Measurements from ENCODE around the gene GPR55.

The GPR55 gene

DNA sequence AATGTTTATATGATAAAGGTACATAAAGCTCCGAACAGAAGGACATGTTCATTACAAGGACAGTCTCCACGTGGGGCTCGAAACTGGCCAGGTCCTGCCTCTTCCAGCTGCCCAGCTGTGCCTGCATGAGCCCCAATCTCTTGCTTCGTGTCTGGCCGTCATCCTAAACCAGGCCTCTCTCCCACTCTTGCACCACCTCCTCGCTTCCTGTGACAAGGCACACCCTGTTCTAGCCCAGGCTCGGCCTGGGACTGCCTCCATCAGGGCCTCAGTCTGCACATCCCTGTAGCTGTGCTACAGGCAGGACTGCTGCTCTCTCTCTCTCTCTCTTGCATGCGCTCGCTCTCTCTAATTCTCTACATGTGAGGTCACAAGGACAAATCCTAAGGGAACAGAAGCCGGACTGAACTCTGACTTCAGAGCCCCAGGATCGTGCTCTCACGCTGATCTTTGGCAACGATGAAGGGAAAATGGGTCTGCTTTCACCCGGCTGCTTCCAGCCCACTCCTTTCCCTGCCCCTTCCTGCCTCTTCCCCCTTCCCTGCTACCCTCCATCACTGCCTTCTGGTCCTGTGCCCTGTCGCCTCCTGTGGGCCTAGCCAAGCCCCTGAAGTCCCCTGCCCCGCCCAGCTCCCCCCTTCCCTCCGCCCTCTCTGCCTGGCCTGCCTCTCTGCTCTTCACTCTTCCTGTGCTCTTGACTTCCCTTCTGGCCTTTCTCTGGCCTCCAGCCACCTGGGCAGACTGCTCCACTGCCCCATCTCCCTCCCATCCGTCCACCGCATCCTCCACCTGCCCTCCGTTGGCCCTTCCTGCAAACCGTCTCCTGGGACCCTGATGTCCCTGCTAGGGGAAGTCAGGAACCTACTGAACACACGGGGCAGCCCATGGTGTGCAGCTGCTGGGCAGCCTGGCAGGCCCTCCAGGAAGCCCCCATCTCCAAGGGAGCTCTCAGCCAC, 7.8 kb upstream of the GPR55 start:
- Histone ChIP-seq H3K27me3 (ENCODE audit: insufficient read depth, low read length) (peaks cover 34% of the 10 kb centered on the region), H2AFZ (ENCODE audit: low read length, unreplicated experiment) (peak overlapping the region; percentile 70), H3K36me3 (ENCODE audit: insufficient read depth, low read length) (no peaks in the 10 kb centered on the region), H3K4me3 (ENCODE audit: low read depth, low read length) (no peak overlapping the region), H3K79me2 (ENCODE audit: control insufficient read depth, insufficient read depth, low read length, unreplicated experiment) (no peaks in the 10 kb centered on the region), H3K4me1 (ENCODE audit: control insufficient read depth, insufficient read depth, low read length, unreplicated experiment) (peaks cover 10% of the 10 kb centered on the region), H3K27ac (ENCODE audit: low read depth, low read length) (no peak overlapping the region)

DNA sequence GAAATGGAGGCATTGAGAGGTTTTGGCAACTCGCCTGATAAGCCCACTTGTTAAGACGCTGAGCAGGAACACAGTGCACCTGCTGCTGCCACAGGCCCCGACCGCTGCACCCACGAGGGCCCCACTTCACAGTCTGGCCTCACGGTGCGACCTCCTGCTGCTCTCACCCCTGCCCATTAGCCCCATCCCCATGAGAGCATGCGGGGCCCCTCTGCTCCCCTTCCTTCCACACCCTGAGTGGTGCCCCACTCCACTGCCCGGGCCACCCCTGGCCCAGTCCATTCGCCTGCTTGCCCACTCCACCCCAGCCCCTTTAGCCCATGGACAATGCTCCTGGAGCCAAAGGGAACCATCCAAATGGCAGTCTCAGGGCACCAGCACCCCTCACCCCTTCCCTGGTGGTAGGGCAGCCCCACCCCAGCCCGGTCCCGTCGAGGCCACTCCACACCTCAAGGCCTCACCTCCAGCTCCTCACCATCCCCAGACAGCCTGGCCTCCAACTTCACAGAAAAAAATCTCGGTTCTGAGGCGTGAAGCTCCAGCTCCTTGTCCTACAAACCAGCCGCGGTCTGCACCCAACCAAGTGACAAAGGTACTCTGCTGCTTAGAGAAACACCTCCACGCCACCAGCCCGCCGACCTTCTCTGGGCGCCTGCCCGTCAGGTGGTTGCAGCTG, 6.7 kb upstream of the GPR55 start:
- Histone ChIP-seq H2AFZ (ENCODE audit: low read length, unreplicated experiment) (no peak overlapping the region), H3K27me3 (ENCODE audit: insufficient read depth, low read length) (peaks cover 24% of the 10 kb centered on the region), H3K4me1 (ENCODE audit: control insufficient read depth, insufficient read depth, low read length, unreplicated experiment) (peaks cover 10% of the 10 kb centered on the region), H3K36me3 (ENCODE audit: insufficient read depth, low read length) (no peaks in the 10 kb centered on the region), H3K27ac (ENCODE audit: low read depth, low read length) (no peak overlapping the region), H3K79me2 (ENCODE audit: control insufficient read depth, insufficient read depth, low read length, unreplicated experiment) (no peaks in the 10 kb centered on the region), H3K4me3 (ENCODE audit: low read depth, low read length) (no peak overlapping the region)

DNA sequence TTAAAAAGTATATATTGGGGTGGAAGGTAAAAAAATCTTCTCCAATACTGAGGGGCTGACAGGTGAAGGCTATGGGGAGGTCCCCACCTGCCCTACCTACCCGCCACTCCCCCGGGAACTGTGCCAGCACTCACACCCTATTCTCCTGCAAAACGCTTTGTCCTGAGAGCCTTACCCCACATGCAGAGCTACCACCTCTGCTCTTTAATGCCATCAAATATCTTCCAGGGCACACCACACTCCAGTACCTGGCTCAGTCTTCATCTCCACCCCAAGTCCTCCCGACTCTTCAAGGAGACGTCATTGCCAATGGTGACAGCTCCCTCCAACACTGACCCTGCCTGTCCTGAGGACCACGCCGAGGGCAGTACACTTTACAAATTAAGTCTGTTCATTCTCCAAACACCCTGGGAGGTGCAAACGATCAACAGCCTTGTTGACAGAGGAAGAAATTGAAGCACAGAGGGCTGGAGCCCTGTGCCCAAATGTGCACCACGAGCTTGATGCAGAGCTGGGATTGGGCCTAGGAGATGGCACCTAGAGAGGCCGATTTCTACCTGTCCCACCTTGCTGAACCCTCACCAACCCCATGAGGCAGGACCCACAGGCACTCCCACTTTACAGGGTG, 6.0 kb upstream of the GPR55 start:
- Histone ChIP-seq H3K27me3 (ENCODE audit: insufficient read depth, low read length) (peaks cover 19% of the 10 kb centered on the region), H3K27ac (ENCODE audit: low read depth, low read length) (no peak overlapping the region), H3K4me3 (ENCODE audit: low read depth, low read length) (no peak overlapping the region), H3K4me1 (ENCODE audit: control insufficient read depth, insufficient read depth, low read length, unreplicated experiment) (peaks cover 10% of the 10 kb centered on the region), H3K79me2 (ENCODE audit: control insufficient read depth, insufficient read depth, low read length, unreplicated experiment) (no peaks in the 10 kb centered on the region), H3K36me3 (ENCODE audit: insufficient read depth, low read length) (no peaks in the 10 kb centered on the region), H2AFZ (ENCODE audit: low read length, unreplicated experiment) (no peak overlapping the region)

DNA sequence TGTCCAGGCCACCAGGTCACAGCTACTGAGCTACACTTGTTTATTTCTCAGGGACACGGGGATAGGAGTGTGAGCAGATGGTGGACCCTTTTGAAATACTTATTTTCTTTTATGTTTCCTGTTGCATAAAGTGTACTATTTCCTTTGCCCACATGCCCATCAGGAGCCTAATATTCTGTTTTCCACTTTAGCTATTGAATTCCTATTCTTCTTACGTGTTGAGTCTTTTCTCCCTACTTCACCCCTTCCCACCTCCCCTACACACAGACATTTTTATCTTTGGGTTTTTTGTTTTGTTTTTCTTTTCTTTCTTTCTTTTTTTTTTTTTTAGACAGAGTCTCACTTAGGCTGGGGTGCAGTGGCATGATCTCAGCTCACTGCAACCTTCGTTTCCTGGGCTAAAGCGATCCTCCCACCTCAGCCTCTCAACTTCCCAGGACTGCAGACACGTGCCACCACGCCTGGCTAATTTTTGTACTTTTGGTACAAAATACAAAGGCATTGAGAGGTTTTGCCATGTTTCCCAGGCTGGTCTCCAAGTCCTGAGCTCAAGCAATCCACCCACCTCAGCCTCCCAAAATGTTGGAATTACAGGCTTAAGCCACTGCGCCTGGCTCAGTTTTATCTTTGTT, 5.2 kb upstream of the GPR55 start:
- Histone ChIP-seq H2AFZ (ENCODE audit: low read length, unreplicated experiment) (no peak overlapping the region), H3K4me3 (ENCODE audit: low read depth, low read length) (no peak overlapping the region), H3K36me3 (ENCODE audit: insufficient read depth, low read length) (no peaks in the 10 kb centered on the region), H3K79me2 (ENCODE audit: control insufficient read depth, insufficient read depth, low read length, unreplicated experiment) (no peaks in the 10 kb centered on the region), H3K4me1 (ENCODE audit: control insufficient read depth, insufficient read depth, low read length, unreplicated experiment) (peaks cover 10% of the 10 kb centered on the region), H3K27me3 (ENCODE audit: insufficient read depth, low read length) (peaks cover 11% of the 10 kb centered on the region; the same call in 1 of the 2 replicates), H3K27ac (ENCODE audit: low read depth, low read length) (no peak overlapping the region)

DNA sequence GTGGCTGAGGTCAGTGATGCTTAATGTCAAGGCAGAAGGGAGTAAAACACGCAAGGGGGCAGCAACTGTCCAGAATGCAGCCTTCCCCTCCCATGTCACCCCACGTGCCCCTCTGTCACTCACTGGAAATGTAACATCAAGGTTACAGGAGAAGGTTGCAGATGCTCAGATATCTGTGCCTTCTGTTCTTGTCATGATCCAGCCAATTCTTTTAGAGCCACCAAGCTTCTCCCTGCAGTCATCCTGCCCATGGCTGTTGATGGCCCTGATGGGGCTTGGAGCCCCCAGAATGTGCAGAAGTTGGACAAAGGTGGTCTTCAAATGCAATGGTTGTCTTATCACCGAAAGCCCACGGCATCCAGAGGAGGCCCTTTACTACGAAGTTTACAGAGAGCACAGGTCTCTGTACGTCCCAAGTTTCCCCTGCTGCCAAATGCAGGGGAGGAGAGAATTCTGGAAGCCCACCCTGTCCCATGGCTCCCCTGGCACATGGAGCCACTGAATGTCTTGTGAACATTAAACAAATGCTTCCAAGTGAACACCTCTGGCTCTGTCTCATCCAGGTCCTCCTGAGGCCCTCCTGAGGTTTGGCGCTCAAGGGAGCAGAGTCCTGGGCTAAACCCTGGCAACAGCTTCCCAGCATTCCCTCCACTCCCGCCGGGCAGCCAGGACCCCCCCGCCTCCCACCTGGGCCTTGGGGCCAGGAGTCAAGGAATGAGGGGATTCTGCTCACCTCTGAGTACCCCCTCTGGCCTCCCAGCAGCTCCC, 4.5 kb upstream of the GPR55 start:
- H2AFZ ChIP-seq (ENCODE audit: low read length, unreplicated experiment) = no peak overlapping the region
- no peak overlapping the region for H3K27ac ChIP-seq (ENCODE audit: low read depth, low read length)
- H3K4me3 ChIP-seq (ENCODE audit: low read depth, low read length) = no peak overlapping the region
- peaks cover 5% of the 10 kb centered on the region; the same call in 1 of the 2 replicates for H3K27me3 ChIP-seq (ENCODE audit: insufficient read depth, low read length)
- H3K4me1 ChIP-seq (ENCODE audit: control insufficient read depth, insufficient read depth, low read length, unreplicated experiment) = peaks cover 10% of the 10 kb centered on the region
- H3K36me3 ChIP-seq (ENCODE audit: insufficient read depth, low read length) = no peaks in the 10 kb centered on the region
- H3K79me2 ChIP-seq (ENCODE audit: control insufficient read depth, insufficient read depth, low read length, unreplicated experiment) = no peaks in the 10 kb centered on the region

DNA sequence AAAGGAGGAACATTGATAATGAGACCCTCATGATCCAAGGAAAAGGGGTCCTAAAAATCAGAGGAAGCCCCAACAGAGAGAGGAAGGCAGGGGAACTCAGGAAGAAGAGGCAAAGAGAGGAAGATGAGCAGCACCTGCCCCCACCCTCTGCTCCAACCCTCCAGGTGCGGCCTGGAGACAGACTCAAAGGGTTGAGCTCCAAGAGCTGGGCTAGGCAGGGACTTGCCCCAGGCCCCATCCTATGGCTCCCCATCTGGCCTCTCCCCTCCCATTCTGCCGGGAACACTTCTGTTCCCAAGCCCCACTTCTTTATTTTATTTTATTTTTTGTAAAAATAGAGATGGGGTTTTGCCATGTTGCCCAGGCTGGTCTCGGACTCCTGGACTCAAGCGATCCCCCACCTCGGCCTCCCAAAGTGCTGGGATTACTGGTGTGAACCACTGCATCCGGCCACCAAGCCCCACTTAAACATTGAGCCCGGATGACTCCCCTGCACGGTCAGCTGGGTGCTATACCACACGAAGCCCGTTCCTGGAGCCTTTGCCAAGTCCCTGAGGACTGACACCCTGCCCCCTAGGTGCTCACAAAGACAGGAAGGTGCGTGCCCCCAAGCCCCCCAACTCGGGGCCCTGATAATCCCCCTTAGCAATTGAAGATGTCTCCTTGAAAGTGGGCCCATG, 3.8 kb upstream of the GPR55 start:
- peaks cover 10% of the 10 kb centered on the region for H3K4me1 ChIP-seq (ENCODE audit: control insufficient read depth, insufficient read depth, low read length, unreplicated experiment)
- H3K4me3 ChIP-seq (ENCODE audit: low read depth, low read length) = no peak overlapping the region
- H3K79me2 ChIP-seq (ENCODE audit: control insufficient read depth, insufficient read depth, low read length, unreplicated experiment) = no peaks in the 10 kb centered on the region
- no peaks in the 10 kb centered on the region for H3K36me3 ChIP-seq (ENCODE audit: insufficient read depth, low read length)
- H2AFZ ChIP-seq (ENCODE audit: low read length, unreplicated experiment) = no peak overlapping the region
- peaks cover 3% of the 10 kb centered on the region; the same call in 1 of the 2 replicates for H3K27me3 ChIP-seq (ENCODE audit: insufficient read depth, low read length)
- H3K27ac ChIP-seq (ENCODE audit: low read depth, low read length) = no peak overlapping the region

DNA sequence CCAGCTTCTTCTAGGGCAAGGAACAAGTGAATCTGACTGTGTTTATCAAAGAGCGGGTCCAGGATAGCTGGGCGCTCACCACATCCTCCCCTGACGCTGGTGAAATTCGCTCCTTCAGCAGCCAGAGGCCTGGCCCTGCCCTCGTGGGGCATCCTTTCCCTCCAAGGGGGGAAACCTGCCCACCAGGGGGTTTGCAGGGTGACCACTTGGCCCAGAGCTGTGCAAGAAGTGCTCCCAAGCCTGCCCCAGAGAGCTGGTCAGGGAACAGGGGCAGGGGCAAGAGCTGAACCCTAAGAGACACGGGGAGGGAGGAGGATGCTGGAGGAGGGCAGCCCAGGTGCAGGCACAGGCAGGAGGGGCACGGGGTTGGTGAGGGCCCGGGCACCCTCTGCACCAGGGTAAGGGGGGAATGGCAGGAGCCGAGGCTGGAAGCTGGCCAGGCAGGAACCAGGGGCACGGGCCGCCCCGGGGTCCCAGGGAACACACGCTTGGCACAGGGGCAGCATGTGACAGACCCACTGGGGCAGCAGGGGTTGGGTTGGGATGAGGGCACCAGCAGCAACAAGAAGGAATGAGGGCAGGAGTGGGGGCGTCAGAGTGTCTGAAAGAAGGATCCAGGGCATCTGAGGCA, 2.8 kb upstream of the GPR55 start:
- no peaks in the 10 kb centered on the region for H3K79me2 ChIP-seq (ENCODE audit: control insufficient read depth, insufficient read depth, low read length, unreplicated experiment)
- peaks cover 10% of the 10 kb centered on the region; the same call in 1 of the 2 replicates for H3K27me3 ChIP-seq (ENCODE audit: insufficient read depth, low read length)
- H3K4me1 ChIP-seq (ENCODE audit: control insufficient read depth, insufficient read depth, low read length, unreplicated experiment) = peaks cover 9% of the 10 kb centered on the region
- H2AFZ ChIP-seq (ENCODE audit: low read length, unreplicated experiment) = no peak overlapping the region
- H3K27ac ChIP-seq (ENCODE audit: low read depth, low read length) = no peak overlapping the region
- no peak overlapping the region for H3K4me3 ChIP-seq (ENCODE audit: low read depth, low read length)
- H3K36me3 ChIP-seq (ENCODE audit: insufficient read depth, low read length) = no peaks in the 10 kb centered on the region

DNA sequence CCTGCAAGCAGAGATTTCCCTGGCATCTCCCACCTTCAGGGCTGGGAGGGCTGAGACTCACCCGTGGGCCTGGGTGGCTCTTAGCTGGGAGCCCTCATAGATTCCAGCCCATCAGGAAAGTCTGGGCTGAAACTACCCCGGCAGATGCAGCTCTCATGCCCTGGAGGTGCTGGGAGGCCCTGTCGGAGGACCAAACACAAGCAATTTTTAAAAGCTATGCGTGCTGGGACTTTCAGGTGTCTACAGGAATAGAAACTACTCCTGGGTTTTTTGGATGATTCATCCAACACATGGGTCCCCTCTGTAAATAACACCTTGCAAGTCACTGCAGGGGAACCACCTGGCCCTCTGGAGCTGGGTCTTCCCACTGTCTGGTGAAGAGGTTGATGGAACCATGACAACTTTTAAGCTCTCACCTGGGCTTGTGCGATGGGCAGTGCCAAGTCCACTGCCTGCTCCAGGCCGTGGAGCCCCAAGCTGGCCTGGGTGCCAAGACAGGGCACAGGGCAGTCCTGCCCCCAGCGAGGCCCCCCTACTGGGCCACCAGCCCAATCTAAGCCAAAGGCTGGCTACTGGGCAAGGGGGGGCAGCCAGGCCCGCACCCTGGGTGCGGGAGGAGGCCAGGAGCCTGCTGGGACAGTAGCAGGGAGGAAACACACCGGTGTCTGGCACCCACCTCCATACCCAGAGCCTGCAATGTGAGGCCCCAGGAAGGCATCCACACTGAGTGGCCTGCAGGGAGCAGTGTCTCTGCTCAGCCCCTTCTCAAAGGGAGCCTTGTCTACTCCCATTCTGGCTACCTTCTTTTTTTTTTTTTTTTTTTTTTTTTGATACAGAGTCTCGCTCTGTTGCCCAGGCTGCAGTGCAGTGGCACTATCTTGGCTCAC, 1.1 kb upstream of the GPR55 start:
- H3K27ac ChIP-seq (ENCODE audit: low read depth, low read length) = no peak overlapping the region
- H2AFZ ChIP-seq (ENCODE audit: low read length, unreplicated experiment) = no peak overlapping the region
- no peak overlapping the region for H3K4me3 ChIP-seq (ENCODE audit: low read depth, low read length)
- H3K36me3 ChIP-seq (ENCODE audit: insufficient read depth, low read length) = no peaks in the 10 kb centered on the region
- H3K27me3 ChIP-seq (ENCODE audit: insufficient read depth, low read length) = peaks cover 10% of the 10 kb centered on the region; the same call in 1 of the 2 replicates
- no peaks in the 10 kb centered on the region for H3K79me2 ChIP-seq (ENCODE audit: control insufficient read depth, insufficient read depth, low read length, unreplicated experiment)
- H3K4me1 ChIP-seq (ENCODE audit: control insufficient read depth, insufficient read depth, low read length, unreplicated experiment) = no peaks in the 10 kb centered on the region
